GM10266 (cell line): ENCODE data around the gene PPP2R5B.

ENCODE experiments used
- DNase-seq: peaks from one replicate; pipeline ENCODE4 v3.0.0; 2012; ENCODE audit errors: extremely low spot score
- TF ChIP-seq, protein P1 (sequence below): IDR thresholded peaks from 2 replicates; pipeline ENCODE4 v1.5.1; 2012; ENCODE audit warnings: mild to moderate bottlenecking, low read depth; ENCODE audit not compliant: control insufficient read depth, insufficient read depth; ENCODE audit errors: missing control alignments

PPP2R5B gene

GRCh38 chr11:64878494-64879243 lies 45.8 kb upstream of the PPP2R5B start, which contains the start of gene EHD1:
Gene EHD1 (minus strand): TSS chr11:64878621. CDS start chr11:64878464, 157 bp downstream.
- TF ChIP-seq, protein P1, sequence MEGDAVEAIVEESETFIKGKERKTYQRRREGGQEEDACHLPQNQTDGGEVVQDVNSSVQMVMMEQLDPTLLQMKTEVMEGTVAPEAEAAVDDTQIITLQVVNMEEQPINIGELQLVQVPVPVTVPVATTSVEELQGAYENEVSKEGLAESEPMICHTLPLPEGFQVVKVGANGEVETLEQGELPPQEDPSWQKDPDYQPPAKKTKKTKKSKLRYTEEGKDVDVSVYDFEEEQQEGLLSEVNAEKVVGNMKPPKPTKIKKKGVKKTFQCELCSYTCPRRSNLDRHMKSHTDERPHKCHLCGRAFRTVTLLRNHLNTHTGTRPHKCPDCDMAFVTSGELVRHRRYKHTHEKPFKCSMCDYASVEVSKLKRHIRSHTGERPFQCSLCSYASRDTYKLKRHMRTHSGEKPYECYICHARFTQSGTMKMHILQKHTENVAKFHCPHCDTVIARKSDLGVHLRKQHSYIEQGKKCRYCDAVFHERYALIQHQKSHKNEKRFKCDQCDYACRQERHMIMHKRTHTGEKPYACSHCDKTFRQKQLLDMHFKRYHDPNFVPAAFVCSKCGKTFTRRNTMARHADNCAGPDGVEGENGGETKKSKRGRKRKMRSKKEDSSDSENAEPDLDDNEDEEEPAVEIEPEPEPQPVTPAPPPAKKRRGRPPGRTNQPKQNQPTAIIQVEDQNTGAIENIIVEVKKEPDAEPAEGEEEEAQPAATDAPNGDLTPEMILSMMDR: peak; percentile 88

DNA sequence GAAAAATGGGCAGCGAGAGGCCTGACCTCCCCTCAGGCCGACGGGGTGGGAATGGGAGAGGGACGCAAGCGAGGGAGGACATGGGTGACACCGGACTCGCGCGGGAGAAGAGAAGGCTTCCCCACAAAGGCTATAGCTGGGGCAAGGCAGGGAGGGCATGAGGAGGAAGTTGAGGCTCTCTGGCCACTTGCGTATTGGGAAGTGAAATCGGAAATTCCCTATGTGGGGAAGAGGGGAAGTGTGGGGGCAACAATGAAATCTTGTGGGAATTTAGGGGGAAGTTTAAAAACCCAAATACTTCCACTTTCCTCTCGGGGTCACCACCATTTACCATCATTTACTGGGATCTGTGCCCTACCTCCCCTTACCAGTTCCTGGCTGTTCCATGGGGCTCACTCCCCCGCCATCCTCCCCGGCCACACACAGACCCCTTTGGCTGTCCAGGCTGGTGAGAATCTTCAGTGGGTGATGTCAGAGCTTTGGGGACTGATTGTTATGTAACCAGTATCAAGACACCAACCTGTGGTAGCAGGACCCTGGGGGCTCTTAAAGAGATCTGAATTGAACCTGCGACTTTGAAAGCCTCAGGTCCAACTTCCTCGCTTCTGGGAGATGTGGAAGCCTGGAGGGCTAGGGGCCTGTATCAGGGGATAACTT lies 45.1 kb upstream of the PPP2R5B start:
- DNase-seq: no peak
- TF ChIP-seq, protein P1: no peak

More at GRCh38 chr11:64878494-64879243, 45.8 kb upstream of the PPP2R5B start, which contains the start of gene EHD1:
- DNase-seq: peak; percentile 99

DNA sequence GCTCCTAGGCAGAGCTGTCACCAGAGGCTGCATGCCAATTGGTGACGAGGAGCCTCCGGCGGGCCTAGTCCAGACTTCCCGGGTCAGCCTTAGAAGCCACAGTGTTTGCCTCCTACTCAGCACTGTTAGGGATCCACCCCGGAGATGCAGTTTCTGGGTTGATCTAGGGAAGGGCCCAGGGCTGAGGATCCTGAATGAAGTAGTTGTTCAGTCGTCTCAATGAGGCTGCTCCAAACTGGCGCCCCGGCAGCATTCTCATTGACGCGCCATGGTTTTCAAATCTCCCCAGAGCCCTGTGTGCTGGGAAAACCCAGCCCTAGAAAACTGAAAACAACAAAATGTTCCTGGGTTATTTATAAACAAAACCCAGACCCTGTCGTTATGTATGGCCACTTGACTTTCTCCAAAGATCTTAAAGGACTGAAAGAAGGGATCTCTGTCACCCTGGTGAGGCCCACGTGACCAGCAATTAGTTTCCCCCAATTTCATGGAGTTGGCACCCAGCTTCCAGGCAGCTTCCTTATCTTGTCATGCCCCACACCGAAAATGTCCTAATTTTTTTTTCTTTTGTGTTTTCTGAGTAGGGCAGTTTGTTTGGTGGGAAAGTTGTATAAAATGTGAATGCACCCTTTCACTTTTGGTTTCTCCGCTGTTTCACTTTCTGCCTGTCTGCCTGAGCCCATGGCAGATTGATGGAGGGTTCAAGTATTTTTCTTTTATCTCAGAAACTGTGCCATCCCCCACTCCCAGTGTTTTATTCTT lies 44.1 kb upstream of the PPP2R5B start:
- DNase-seq: peak; percentile 65
- TF ChIP-seq, protein P1: no peak

GRCh38 chr11:64881476-64881875 lies 43.0 kb upstream of the PPP2R5B start:
- TF ChIP-seq, protein P1: no peak
- DNase-seq: no peak

GRCh38 chr11:64882243-64882642 lies 42.2 kb upstream of the PPP2R5B start:
- TF ChIP-seq, protein P1: no peak
- no peak for DNase-seq

GRCh38 chr11:64883575-64883974 lies 40.9 kb upstream of the PPP2R5B start:
- TF ChIP-seq, protein P1: no peak
- no peak for DNase-seq

- TF ChIP-seq, protein P1: no peak
- no peak for DNase-seq
Measured at GRCh38 chr11:64884019-64884418, 40.5 kb upstream of the PPP2R5B start.
